Activated naive CD4-positive, alpha-beta T cell treated with anti-CD3 and anti-CD28 coated beads, Interleukin-2, amount 50 U/mL, for 72 hours (primary cell): Measurements from ENCODE around the gene ELMO3. TPM values are rescaled to one million over a fixed set of nuclear protein-coding genes. Genes with fewer than 3 reads are reported as not detected.

Source experiments
- ATAC-seq, 2 donors: fragments of 150-1000 bp; cut with Tn5 transposase; 2 replicates each; pipeline ENCODE4 v1.10.0; 2021; ENCODE audit warnings: mild to moderate bottlenecking in 2 of 2, moderate library complexity in 2 of 2
- DNase-seq, 2 donors: peaks; one replicate each; pipeline ENCODE4 v3.0.0; 2021 to 2022; ENCODE audit warnings: low spot score in 2 of 2
- H3K27ac Mint-ChIP-seq, 2 donors: one replicate each; pipeline ENCODE4 v1.8.0; 2022; ENCODE audit warnings: mild to moderate bottlenecking in 2 of 2, mixed read lengths in 2 of 2
- H3K36me3 Mint-ChIP-seq, 2 donors: one replicate each; pipeline ENCODE4 v1.8.0; 2022; ENCODE audit warnings: mixed read lengths in 2 of 2
- H3K9me3 Mint-ChIP-seq, 2 donors: one replicate each; pipeline ENCODE4 v1.8.0; 2022; ENCODE audit warnings: mixed read lengths in 2 of 2
- total RNA-seq, 2 donors: library from RNA; stranded (reverse); gene quantifications; one replicate each; pipeline ENCODE4 v1.2.3, GENCODE V29; 2022

The ELMO3 gene
- total RNA-seq, 2 donors from 2014 or later = 4.0 to 7.0 TPM

DNA sequence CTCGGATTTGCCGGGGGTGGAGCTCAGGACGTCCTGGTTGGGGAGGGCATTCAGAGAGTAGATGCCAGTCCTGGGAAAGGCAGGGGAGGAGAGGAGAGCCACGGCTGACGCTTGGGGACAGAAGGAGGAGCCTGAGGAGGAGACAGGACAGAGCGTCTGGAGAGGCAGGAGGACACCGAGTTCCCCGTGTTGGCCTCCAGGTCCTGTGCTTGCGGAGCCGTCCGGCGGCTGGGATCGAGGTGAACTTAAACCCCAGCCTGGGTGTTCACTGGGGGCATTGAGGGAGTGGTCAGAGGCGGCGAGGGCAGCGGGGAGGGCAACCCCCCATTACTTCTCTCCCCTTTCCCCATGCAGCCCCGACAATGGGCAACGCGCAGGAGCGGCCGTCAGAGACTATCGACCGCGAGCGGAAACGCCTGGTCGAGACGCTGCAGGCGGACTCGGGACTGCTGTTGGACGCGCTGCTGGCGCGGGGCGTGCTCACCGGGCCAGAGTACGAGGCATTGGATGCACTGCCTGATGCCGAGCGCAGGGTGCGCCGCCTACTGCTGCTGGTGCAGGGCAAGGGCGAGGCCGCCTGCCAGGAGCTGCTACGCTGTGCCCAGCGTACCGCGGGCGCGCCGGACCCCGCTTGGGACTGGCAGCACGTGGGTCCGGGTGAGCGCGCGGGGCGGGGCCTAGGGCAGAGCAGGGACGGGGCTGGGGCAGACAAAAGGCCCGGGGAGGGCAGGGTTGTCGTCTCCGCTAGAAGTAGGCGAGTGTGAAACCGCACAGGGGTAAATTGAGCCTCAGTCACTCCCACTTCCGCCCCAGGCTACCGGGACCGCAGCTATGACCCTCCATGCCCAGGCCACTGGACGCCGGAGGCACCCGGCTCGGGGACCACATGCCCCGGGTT is 24.9 kb upstream of the ELMO3 start:
- peak overlapping the region in 1 of 2 donors; percentile 70 for H3K27ac Mint-ChIP-seq
- ATAC-seq (peak; percentile 65 to 75), DNase-seq (peak in 1 of 2 donors; percentile 67)
- H3K9me3 Mint-ChIP-seq = no peaks in the 10 kb centered on the region
- H3K36me3 Mint-ChIP-seq = peaks cover 0 to 47% of the 10 kb centered on the region in 2 donors

- H3K9me3 Mint-ChIP-seq = no peaks in the 10 kb centered on the region
- DNase-seq (no peak), ATAC-seq (no peak)
- H3K27ac Mint-ChIP-seq = no peak overlapping the region
- peaks cover 0 to 48% of the 10 kb centered on the region in 2 donors for H3K36me3 Mint-ChIP-seq
Observed at GRCh38 chr16:67174706-67175231, 24.2 kb upstream of the ELMO3 start.

GRCh38 chr16:67176662-67177061 is 22.3 kb upstream of the ELMO3 start:
- Mint-ChIP-seq H3K9me3 (no peaks in the 10 kb centered on the region), H3K36me3 (peaks cover 0 to 34% of the 10 kb centered on the region in 2 donors), H3K27ac (no peak overlapping the region)

GRCh38 chr16:67177743-67178699 is 20.9 kb upstream of the ELMO3 start:
- peak in 1 of 2 donors; percentile 71 for DNase-seq
- Mint-ChIP-seq H3K36me3 (peaks cover 0 to 31% of the 10 kb centered on the region in 2 donors), H3K9me3 (no peaks in the 10 kb centered on the region), H3K27ac (peak overlapping the region in 1 of 2 donors; percentile 40)
- peak; percentile 19 to 80 for ATAC-seq

More at GRCh38 chr16:67176662-67177061, 22.3 kb upstream of the ELMO3 start:
- DNase-seq (no peak), ATAC-seq (no peak)

DNA sequence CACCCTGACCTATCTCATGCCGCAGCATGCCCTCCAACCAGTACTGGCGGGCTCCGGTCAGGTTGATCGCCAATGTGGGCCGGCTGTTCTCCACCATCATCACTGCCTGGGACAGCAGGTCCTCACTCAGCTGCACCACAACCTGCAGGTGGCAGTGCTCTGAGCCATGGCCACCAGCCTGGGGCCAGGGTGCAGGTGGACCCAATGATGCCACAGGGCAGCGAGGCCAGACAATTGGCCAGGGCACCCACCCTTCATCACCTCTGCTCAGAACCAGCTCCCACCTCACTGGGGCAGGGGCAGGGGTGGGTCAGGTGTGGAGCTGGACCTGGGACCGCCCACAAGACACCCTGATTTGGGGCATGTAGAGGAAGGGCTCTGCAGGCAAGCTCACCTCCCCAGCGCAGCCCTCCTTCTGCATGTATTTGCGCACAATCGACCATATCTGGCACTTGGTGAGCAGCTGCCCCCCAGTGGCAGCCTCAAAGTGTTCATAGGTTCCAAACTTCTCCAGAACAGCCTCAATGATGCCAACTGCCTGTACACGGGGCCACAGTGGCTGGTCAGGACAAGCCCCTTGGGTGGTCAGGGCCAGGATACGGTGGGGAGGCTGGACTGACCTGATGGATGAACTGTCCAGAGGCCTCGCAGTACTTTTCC is 19.4 kb upstream of the ELMO3 start:
- Mint-ChIP-seq H3K9me3 (no peaks in the 10 kb centered on the region), H3K36me3 (peaks cover 0 to 25% of the 10 kb centered on the region in 2 donors), H3K27ac (no peak overlapping the region)
- no peak for ATAC-seq
- no peak for DNase-seq

DNA sequence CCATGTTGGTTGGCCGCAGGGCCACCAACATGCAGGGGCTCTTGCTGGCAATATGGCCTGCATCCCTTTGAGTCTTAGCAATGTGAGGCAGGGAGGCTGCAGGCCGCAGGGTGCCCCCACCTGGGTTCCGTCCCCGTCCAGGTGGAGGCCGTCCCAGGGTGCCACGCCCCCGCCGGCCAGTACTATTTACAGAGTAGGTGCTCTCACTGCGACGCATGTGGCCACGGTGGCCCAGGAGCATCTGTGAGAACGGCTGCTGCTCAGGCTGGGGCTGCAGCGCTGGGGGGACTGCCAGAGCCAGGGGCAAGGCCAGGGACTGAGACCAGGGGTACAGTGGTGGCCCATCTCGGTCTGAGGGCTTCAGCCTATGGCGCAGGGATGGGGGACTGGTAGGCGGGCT is 18.8 kb upstream of the ELMO3 start:
- no peaks in the 10 kb centered on the region for H3K9me3 Mint-ChIP-seq
- ATAC-seq = no peak
- peaks cover 0 to 24% of the 10 kb centered on the region in 2 donors for H3K36me3 Mint-ChIP-seq
- H3K27ac Mint-ChIP-seq = no peak overlapping the region
- DNase-seq = no peak

DNA sequence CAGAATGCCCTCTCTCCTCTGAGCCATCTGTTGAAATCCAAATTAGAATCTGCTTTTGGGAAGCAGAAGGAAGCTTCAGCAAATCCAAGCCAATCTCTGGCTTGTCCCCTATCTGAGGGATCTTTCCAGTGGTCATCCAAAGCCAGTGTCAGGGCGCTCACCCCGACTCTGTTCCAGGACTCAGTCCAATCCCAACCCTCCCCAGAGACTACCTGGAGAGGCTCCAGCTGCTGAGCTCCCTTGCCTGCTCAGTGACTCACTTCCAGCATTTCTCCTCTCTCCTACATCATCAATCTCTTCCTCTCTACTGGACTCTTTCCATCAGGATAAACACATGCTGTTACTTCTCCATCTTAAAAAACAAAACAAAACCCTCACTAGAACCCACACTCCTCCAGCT is 17.6 kb upstream of the ELMO3 start:
- no peak for DNase-seq

DNA sequence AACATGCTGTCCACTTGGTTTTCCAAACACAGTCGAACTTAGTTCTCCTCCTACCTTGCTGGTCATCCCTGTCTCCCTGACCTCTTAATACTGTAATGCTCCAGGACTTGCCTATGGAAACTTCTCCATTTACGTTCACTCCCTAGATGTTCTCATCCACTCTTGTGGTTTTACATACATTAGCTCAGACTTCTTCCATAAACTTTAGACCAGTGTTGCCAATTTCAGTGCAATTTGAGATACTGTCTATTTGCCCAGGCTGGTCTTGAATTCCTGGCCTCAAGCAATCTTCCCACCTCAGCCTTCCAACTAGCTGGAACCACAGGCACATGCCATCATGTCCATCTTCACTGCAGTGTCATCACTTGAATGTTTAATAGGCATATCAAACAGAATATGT is 16.6 kb upstream of the ELMO3 start:
- no peak for DNase-seq
- no peaks in the 10 kb centered on the region for H3K9me3 Mint-ChIP-seq
- no peak for ATAC-seq
- H3K36me3 Mint-ChIP-seq = peaks cover 0 to 11% of the 10 kb centered on the region in 2 donors
- H3K27ac Mint-ChIP-seq = no peak overlapping the region

More for the DNA sequence above, 17.6 kb upstream of the ELMO3 start:
- Mint-ChIP-seq H3K27ac (no peak overlapping the region), H3K36me3 (peaks cover 0 to 13% of the 10 kb centered on the region in 2 donors), H3K9me3 (no peaks in the 10 kb centered on the region)
- no peak for ATAC-seq

GRCh38 chr16:67183284-67183626 is 15.7 kb upstream of the ELMO3 start:
- no peak for ATAC-seq
- Mint-ChIP-seq H3K9me3 (no peaks in the 10 kb centered on the region), H3K36me3 (peaks cover 0 to 6% of the 10 kb centered on the region in 2 donors), H3K27ac (no peak overlapping the region)
- DNase-seq = no peak

GRCh38 chr16:67183627-67184452 is 15.1 kb upstream of the ELMO3 start, which contains the start of gene MATCAP1:
TSS of gene MATCAP1 (minus strand) at chr16:67183963. CDS start at chr16:67180610, 3,353 bp downstream.
- Mint-ChIP-seq H3K27ac (no peak within 1 kb of the TSS), H3K9me3 (no peaks in the 10 kb centered on the region), H3K36me3 (peaks cover 0 to 3% of the 10 kb centered on the region in 2 donors)
- DNase-seq (peak; percentile 93 to 94), ATAC-seq (peak; percentile 96 to 97)

DNA sequence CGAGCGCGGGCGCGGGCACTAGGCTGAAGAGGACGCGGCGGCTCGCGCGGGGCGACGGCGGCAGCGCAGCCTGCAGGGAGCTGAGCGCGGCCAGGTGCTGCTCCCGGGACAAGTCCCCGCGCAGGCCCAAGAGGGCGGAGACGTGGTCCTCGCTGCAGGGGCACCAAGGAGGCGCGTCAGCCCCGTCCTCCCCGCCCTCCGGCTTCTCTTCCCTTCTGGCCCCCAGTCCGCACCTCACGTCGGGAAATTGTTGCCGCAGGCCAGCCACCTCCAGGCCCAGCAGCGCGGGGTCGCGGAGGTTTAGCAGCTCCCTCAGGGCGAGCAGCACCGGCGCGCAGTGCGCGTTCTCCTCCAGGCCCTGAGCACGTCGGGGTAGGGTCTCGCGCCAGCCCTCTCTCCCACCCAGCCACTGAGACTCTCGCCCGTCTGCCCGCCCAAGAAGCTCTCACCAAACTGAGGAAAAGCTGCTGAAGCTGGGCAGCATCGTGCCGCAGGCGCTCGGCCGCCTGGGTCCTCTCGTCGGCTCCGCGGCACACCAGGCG is 14.4 kb upstream of the ELMO3 start:
- DNase-seq = no peak

DNA sequence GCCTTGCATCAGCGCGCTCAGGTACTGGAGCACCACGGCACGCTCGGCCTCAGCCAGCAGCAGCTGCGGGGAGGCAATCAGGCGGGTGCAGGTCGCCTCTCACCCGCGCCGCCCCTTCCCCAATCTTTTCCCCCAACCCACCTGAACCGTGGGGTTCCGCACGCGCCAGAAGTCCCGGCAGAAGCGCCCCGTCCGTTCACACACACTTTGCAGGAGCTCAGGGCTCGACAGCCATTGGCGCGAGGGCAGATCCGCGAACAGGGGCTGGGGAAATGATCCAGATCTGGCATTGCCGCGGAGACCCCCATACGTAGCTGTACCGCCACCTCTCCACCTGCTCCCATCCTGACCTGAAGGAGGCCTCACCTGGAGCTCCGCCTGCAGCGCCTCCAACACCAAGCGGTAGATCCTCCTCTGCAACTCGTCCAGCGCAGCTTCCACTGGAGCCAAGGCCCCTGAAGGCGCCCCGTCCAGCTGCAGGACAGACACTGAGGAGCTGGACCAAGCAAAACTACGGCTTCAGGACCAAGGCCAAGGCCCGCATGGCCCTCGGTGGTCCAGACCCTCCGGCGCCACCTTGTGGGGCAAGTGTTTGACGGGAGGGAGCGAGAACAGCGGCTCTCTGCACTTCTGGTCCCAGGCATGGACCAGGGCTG is 13.8 kb upstream of the ELMO3 start:
- ATAC-seq = peak in 1 of 2 donors; percentile 26
- peak overlapping the region in 1 of 2 donors; percentile 68 for H3K27ac Mint-ChIP-seq
- H3K36me3 Mint-ChIP-seq = no peaks in the 10 kb centered on the region
- DNase-seq = peak; percentile 74 to 91
- no peaks in the 10 kb centered on the region for H3K9me3 Mint-ChIP-seq

More for the DNA sequence above, 14.4 kb upstream of the ELMO3 start:
- H3K27ac Mint-ChIP-seq = no peak overlapping the region
- no peaks in the 10 kb centered on the region for H3K36me3 Mint-ChIP-seq
- no peaks in the 10 kb centered on the region for H3K9me3 Mint-ChIP-seq
- peak; percentile 5 to 12 for ATAC-seq

- no peak for ATAC-seq
- Mint-ChIP-seq H3K9me3 (no peaks in the 10 kb centered on the region), H3K36me3 (no peaks in the 10 kb centered on the region), H3K27ac (no peak overlapping the region)
- DNase-seq = no peak
Observed at GRCh38 chr16:67185651-67186134, 13.2 kb upstream of the ELMO3 start.

GRCh38 chr16:67186550-67186950 is 12.4 kb upstream of the ELMO3 start:
- DNase-seq (no peak), ATAC-seq (no peak)
- H3K9me3 Mint-ChIP-seq = no peaks in the 10 kb centered on the region
- H3K27ac Mint-ChIP-seq = no peak overlapping the region
- H3K36me3 Mint-ChIP-seq = peaks cover 0 to 5% of the 10 kb centered on the region in 2 donors
